ENCODE measurements around the gene KLHL29.

KLHL29 gene

DNA sequence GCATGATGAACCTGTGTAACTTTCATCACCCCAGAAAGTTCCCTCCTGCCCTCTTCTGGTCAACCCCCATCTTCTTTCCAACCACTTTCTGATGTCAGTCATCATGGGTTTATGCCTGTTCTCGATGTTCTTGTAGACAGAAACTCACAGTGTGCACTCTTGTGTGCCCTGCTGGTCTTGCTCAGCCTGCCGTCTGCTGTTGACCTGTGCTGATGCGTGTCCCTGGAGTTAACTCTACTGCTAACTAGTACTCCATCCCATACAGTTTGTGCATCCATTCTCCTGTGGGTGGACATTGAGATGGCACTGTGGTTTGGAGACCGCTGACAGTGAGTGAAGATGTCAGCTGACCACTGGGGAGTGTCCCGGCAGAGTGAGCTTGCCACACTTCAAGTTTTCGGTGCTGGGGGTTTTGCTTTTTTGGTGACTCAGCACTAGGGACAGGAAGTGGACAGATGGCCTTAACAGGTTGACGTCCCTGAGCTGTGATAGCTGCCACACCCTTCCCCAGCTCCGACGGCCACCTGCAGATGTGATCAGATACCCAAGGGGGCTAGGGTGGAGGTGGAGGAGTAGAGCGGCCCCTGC is 14.8 kb downstream of the KLHL29 start:
- DNase-seq: no peak

DNA sequence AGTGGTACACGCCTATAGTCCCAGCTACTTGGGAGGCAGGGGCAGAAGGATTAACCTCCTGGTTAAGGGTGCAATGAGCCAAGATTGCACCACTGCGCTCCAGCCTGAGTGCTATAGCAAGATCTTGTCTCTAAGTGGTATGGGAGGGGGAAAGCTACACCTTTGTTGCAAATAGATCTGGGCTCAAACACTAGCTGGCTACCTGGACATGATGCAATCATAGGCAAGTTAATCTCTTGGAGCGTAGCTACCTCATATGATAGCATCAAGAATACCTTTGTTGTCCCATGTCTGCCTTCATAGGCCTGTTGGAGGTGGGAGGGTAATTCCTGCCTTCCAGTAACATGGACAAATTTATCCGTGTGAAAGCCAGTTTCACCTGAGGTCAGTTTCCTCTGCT is 15.7 kb downstream of the KLHL29 start:
- DNase-seq: no peak

DNA sequence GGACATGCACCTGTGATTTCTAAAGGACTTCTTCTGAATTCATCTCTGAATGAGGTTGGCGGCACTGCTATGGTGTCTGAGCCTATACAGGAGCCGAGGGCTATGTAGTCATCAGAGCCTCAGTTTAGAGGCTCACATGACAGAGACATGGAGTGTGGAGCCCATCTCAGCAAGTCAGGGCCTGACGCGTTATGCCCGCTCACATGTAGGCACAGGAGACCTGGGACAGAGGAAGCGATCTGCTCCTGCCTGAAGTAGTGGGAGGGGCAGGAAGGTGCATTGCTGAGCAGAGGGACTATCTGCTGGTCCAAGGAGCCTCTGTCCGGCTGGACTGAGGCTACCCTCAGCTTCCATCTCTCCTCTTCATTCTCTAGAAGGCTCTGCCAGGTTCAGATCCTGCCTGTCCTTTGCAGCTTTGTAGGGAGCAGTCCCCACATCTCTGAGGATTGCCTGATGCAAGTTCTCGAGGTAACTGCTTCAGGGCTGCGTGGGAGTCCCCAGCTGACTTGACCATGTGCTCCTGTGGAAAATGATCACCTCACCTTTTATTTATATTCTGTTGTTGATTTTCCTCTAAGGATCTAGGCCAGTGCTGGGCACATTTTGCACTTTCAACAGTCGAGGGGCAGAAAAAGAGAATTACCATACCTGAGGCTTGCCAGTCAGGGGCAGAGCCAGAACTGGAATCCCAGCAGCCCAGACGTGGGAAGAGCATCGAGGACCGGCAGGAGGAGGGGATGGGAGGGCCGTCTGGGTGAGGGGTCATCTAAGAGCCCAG is 16.6 kb downstream of the KLHL29 start:
- no peak for DNase-seq

DNA sequence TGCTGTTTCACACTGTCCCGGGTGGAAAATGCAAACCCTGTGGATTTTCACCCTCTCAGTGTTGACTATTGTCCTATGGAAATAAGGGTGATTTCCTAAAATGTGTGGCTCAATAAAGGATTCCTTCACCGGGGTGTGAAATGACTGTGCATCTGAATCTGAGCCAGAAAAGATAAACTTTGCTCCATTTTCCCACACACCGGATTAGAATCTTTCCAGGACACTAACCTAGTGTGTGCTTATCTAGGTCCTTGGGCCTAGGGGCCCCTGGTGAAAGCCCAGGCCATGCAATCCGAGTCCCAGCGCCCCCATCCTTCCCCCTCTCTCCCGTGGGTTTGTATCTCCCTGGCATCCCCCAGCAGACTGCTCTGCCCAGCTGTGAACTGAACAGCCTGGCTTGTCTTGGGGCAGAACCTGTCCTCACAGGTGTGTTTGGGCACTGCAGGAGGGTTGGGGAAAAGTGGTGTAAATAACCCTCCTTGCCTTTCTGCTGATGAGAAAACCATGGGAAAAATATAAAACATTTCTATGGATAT is 17.3 kb downstream of the KLHL29 start:
- no peak for DNase-seq

DNA sequence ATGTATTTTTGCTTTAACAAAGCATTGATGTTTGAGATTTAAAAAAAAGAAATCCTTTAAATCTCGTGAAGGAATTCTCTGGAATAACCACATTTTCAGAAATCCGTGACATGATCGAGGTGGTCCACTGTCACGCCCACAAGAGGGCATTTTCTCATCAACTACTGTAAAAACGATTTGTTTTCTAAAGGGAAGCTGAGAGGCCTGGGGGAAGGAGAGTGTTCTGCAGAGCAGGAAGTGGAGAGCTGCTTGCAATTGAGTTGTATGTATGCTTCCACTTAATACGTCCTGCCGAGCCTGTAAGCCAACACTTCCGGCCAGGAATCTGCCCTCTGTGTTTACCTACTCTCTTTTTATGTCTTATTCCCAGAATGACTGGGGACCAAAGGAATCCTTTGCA is 19.4 kb downstream of the KLHL29 start:
- DNase-seq: peak; percentile 58

DNA sequence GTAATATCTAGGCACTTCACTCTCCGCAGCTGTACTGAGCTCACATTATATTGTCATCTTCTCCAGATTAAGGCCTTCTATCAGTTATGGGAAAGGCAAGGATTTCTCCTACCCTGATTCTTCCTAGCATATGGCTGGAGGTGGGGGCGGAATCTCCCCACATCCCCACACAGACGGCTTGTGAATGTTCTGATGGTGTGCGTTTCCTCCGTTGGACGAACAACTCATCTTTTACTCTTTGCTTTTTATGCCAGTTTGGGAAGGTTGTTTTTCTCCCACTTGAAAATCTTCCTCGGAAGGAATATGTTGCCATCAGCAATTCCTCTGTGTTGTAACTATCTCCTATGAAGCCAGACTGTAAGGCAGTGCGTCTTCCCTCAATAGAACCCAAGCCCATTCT is 24.3 kb downstream of the KLHL29 start:
- DNase-seq: no peak

DNA sequence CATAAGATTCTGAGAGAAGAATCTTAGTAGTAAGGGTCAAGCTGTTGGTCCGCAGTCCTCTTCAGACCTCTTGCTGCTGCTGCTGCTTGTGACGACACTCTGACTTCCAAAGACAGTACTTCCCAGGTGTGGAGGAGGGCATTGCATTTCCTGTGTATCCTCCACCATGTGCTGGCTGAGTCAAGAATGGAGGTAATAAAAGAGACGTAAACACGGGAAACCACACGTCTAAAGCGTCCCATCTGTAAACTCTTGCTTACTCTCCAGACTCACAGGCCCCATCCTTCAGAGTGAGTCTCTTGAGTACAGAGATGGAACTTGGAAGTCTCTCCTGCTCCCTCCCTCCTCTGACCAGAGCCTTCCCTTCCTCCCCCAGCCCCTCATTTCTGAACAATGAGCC is 25.6 kb downstream of the KLHL29 start:
- DNase-seq: no peak

DNA sequence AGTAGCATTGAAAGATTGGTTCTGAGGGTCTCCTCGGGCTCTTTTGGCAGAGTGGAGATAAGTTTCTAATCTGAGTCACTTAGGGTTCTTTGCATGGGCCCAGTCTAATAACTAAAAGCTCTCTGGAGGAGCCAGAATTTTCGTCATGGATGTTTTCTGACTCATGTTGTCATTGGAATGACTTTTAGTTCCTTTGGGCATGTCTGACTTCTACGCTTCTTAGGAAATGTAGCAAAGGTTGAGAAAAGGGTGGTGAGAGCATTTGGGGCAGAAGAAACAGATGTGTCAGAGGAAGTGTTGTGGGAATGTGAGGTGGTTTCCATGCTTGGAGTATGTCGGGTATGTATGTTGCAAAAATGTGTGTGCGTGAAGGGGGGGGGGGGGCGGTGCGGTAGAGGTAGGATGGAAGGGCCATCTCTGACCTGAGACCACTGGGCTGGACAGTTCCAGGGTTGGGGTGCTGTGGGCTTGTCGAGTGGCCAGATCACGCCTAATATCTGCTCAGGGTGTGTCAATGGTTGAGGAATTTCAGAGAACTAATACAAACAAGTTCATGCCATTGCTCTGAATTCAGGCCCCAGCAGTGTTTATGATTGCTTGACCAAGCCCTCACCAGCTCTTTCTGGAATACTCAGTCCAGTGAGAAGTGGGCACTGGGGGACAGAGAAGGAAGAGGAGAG is 26.9 kb downstream of the KLHL29 start:
- no peak for DNase-seq

DNA sequence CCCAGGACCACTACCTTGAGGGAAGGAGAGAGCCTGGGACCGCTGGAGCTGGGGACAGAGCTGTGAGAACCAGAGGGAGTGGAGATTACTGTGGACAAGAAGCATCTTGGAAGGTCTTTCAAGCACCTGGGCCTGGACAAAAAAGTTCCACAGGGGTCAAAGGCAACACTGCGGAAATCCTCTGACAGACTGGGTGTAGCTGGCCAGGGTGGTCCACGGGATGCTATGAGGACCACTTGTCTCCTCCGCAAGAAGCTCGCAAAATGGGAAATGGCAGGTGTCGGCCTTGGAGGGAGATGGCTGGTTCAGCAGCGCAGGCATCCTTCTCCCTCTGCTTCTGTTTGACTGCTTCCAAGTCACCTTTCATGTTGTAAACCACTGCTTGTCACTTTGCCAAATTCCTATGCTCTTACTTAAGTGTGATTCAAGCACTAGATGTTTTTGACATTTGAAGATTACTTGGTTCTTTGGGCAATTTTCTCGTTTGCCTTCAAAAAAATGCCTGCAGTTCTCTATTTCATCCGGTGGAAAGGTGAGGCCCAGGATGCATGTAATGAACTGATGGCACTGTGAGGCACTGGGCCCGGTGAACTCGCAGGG is 27.7 kb downstream of the KLHL29 start:
- no peak for DNase-seq

DNA sequence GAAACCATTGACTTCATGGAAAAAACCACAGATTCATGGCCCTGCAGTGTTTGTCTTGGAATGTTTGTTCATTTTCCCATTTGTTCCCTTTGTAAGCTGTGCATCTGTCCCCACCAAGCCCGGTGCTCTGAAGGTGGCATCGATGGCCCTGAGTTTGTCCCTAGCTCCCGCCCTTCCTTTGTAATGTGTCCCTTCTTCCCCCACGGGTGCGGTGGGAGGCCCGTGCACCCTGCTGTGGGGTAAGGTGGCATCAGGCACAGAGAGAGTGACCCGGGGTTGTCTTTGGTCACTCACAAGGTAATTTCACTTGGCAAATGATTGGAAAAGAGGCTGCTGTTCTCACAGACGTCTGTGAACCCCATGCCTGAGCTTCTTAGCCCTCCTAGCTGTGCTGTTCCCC is 28.7 kb downstream of the KLHL29 start:
- no peak for DNase-seq

DNA sequence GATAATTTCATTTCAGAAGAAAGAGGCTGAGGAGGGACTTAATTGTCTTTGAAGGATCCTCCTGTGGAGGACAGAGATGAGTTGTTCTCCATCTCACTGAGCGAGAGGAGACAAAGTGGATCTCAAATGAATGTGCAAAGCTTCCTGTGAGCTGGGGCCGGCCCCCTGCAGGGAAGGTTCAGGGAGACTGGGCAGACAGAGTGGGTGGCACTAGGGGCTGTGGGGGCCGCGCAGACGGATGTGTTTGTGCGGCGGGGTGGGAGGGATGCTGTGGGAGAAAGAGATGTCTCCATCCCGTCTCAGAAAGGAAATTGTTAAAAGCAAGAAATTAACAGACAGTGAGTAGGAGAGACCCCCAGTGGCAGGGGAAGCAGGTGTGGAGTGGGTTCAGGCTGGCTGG is 29.1 kb downstream of the KLHL29 start:
- no peak for DNase-seq

DNA sequence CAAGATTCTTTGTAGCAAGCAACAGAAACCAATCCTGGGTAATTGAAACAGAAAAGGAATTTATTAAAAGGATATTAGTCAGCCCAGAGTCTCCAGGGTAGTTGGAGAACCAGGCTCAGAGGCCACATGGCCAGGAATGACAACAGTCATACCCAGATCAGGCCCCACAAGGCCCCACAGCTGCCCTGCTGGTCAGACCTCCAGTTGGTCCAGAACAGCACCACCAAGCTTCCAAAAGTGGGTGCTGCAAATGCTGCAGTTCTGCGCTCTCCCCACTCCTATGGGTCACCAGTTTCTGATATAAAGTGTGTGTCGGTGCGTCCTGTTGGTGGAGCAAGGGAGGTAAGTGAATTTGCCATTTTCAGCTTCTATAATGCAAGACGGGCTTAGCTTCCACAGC is 29.9 kb downstream of the KLHL29 start:
- DNase-seq: no peak

DNA sequence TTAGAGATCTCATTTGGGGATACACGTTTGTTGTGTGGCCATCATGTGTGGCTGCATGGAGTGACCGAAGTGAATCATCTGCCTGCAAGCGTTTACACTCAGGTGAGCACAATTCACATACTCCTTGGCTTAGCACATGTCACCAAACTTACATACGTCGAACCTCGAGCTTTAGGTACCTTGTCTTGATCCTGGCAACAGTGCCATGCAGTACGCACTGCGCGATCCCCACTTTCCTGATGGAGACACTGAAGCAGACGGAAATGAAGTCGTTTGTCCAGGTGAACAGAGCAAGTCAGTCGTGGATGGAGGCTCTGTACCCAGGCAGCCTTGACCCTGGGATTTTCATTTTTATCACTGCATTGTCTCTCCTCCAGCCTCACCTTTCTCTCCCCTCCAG is 32.3 kb downstream of the KLHL29 start:
- DNase-seq: no peak

DNA sequence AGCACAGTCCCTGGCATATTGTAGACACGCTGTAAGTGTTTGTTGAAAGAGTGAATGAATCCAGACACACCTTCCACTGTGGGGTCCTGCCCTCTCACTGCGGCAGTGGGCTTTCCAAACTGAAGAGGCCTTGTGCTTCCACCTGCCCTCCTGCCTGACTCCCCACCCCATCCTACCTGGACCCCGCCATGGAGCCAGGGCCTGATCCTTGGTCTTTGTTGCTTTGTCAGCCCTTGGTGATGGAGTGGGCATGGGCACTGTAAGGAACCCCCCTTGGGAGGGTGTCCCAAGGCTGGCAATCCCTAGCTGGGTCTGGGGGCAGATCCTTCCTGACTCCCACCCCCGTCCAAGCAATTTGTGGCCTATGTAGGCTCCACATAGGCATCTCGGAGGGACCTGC is 33.1 kb downstream of the KLHL29 start:
- no peak for DNase-seq

DNA sequence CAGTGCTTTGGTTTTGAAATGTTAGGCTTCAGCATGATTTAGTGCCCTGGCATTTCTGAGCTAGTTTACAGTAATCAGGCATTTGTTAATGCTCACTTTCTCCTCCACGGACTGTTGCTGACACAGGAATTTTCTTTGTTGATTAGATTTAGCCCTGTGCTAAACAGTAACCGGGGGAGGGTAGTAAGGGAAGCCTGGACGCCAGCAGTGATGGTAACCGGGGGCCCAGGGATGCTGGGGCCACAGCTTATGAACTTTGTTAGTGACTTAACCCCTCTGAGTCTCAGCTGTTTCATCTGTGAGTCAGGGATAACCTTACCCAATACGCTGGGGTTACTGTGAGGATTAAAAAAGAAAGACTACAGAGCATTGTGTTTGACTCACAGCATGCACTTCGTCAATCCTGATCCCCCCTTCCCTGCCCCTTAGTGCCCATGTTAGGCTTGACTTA is 33.5 kb downstream of the KLHL29 start:
- no peak for DNase-seq

DNA sequence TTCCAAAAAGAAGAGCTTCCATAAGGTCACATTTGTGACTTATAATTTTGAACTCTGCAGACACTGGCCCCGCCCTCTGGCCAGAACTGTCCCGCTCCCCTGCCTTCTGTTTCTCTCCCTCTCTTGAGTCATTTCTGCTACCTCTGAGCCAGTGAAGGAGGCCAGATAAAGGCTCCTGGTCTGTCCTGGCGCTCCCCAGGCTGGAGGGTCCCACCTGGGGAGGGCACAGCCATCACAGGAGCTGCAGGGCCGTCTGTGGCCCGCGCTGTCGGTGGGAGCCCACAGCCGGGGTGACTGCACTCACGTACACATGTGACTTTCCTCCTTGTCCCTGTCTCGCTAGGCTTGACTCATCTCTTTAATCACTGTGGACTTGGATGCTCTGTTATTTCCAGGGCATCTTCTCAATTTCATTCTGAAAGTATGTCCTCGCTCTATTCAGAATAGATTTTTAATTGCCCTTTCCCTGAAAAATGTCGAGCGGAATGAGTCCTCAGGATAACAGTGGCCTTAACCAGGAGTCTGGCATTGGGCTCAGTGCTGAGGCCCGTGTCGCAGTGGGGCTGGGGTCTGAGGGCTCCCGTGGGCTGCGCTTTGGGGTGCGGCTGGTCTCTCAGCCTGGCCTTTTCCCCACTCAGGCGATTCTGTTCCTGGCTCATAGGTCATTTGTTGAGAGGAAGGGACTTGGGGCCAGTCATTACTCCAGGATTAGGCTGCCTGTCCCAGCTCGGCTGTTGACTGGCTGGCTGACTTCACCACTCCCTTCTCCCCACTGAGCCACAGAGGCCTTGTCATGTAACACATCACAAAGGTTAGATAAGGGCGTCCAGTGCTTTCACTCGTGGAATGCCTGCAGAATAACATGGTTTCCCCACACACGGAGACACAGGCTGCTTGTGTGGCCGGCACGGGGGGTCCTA is 34.5 kb downstream of the KLHL29 start:
- DNase-seq: no peak

DNA sequence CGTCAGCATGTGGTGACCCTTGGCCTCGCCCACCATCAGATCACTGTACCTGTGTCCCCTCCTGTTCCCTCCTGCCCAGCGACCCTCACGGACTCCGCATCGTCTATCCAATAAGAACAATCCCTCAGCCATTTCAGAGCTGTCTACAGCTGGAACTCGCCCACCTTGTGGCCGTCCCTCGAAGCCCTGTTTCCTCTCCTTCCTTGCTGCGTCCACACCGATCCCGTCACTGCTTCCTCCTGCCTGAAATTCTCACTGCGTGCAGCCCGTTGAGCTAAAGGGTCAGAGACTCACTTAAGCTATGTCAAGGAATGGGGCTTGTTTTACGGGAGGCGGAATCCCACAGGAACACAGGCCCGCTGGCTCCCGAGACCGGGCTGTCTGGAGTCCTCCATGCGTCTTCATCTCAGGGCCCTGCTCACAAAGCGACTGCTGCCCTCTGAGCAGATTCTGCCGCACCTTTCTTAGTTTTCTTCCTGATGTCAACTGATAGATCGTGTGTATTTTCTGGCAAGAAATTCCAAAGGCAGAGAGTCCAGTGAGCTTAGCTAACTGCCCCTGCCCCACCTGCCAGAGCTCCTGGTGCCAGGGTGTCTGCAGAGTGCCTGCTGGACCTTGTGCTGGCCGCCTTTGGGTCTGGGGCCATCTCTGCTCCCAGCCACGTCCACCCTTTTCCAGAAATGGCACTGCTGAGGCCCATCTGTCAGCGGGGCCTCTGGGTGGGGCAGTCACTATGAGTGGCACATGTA is 35.3 kb downstream of the KLHL29 start:
- no peak for DNase-seq

DNA sequence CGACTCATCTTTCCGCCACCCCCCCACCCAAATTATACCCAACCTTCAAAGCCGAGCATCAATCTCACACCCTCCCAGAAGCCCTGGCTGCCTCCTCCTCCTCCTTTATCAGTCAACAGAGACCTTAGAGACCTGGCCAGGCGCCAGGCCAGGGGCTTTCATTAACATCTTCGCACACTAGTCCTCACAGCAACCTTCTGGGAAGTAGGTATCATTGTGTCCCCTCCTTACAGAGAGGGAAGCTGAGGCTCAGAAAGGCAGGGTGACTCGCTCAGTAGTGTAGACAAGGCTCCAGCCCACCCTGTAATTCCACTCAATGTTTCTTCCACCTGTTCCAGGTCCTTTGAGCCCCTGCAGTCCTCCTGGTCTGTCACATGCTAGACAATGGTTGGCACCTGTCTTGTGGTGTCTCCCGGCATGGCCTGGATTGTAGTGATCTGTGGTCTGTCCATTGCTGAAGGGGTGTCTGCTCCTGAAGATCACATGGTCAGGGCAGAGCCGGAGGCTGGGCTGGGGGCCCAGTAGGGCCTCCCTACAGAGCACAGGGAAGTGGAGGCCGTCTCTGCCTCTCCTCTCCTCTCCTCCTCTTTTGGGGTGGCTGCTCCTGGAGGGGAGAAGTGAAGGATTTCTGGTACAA is 36.0 kb downstream of the KLHL29 start:
- DNase-seq: no peak

DNA sequence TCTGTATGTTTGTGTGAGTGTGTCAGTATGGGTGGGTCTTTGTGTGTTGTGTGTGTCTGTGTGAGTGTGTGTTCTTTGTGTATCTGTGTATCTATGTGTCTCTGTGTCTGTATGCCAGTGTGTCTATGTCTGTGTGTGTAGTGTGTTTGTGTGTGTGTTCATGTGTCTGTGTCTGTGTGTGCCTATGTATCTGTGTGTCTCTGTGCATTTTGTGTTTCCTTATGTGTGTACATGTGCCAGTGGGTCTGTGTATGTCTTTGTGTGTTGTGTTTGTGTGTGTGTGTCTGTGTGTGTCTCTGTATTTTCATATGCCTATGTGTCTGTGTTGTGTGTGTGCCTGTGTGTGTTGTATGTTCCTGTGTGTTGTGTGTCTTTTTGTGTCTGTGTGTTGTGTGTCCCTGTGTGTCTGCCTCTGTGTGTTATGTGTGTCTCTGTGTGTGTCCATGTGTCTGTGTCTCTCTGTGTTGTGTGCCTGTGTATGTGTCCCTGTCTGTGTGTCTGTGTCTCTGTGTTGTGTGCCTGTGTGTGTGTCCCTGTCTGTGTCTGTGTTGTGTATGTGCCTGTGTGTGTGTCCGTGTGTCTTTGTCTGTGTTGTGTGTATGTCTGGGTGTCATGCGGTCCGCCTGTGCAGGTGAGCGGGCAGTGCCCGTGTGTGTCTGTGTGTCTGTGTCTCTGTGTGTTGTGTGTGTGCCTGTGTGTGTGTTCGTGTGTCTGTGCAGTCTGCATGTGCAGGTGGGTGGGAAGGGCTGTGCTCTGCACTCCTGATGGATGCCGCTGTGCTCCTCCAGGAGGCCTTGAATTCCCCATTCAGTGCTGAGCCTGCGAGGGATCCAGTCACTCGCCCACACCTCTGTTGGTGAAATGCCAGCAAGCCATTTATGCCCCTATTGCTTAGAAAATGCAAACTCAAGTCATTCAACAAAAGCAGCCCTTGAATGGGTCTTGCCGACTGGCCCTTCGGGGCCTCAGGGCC is 37.4 kb downstream of the KLHL29 start:
- no peak for DNase-seq

All from DMS79 (cell line).